Stimulated activated naive CD8-positive, alpha-beta T cell treated with anti-CD3 and anti-CD28 coated beads, Interleukin-15, Interleukin-2, amounts not matched to agents 100 U/mL and 50 U/mL, for 24 hours (primary cell): Measurements from ENCODE around the gene POU4F2.
"Not testable (repeated sequence)": the region's sequence is repeated elsewhere in the genome, so short reads cannot be mapped to it uniquely, and the experiment has no call there.

Experiments
- ATAC-seq: fragments of 150-1000 bp; cut with Tn5 transposase; one replicate; pipeline ENCODE4 v1.10.0; 2021
- DNase-seq: peaks from one replicate; pipeline ENCODE4 v3.0.0; 2021

Gene POU4F2

GRCh38 chr4:146655521-146655856 lies 16.8 kb downstream of the POU4F2 start:
- DNase-seq (no peak), ATAC-seq (no peak)

GRCh38 chr4:146661367-146661766 lies 22.7 kb downstream of the POU4F2 start:
- ATAC-seq, result no peak
- no peak for DNase-seq

GRCh38 chr4:146663968-146664311 lies 25.2 kb downstream of the POU4F2 start:
- not testable (repeated sequence) for DNase-seq, ATAC-seq

- DNase-seq (no peak), ATAC-seq (no peak)
These were observed 36.3 kb downstream of the POU4F2 start for GRCh38 chr4:146674829-146675570.
